Measurements from ENCODE around the gene MBD3.
A peak's percentile ranks its signal among the peaks of the same experiment; 100 is the strongest.

MBD3 gene

GRCh38 chr19:1567848-1568227 lies 24.8 kb downstream of the MBD3 start:
- Histone ChIP-seq H3K36me3 (replicated peaks; ENCODE audit: insufficient read depth, low read length) (no peaks in the 10 kb centered on the region), H3F3A (ENCODE audit: insufficient read depth, low read length) (0 out of 2 replicates have a peak, but pooled peaks cover 2% of the 10 kb centered on the region), H3K4me3 (ENCODE audit: low read length) (no peak overlapping the region), H3K9me3 (replicated peaks; ENCODE audit: insufficient read depth, low read length) (no peaks in the 10 kb centered on the region), H2AFZ (ENCODE audit: low read length) (no peak overlapping the region), H3K27me3 (replicated peaks; ENCODE audit: insufficient read depth, low read length) (peaks cover 43% of the 10 kb centered on the region), H3K9me2 (replicated peaks; ENCODE audit: insufficient read depth, low read length) (no peaks in the 10 kb centered on the region), H4K20me1 (ENCODE audit: insufficient read depth, low read length) (peaks cover 4% of the 10 kb centered on the region; the same call in 1 of the 2 replicates), H3K9ac (ENCODE audit: low read length) (no peak overlapping the region), H3K4me2 (ENCODE audit: low read depth, low read length) (no peak overlapping the region), H3K4me1 (ENCODE audit: low read length) (peaks cover 5% of the 10 kb centered on the region), H3K27ac (ENCODE audit: low read length) (no peak overlapping the region), H3K79me2 (ENCODE audit: low read length) (peaks cover 19% of the 10 kb centered on the region)
- DNase-seq = no peak
- TF ChIP-seq EZH2 (optimal IDR thresholded peaks at IDR 0.05; ENCODE audit: low read depth, low read length) = no peak
- no peak for TF ChIP-seq CTCF (IDR thresholded peaks at IDR 0.05; ENCODE audit: low read length)
- TF ChIP-seq EZH2phosphoT487 (IDR thresholded peaks at IDR 0.05; ENCODE audit: low read length) = no peak

GRCh38 chr19:1567116-1567847 lies 25.4 kb downstream of the MBD3 start:
- H3K4me2 ChIP-seq (ENCODE audit: low read depth, low read length) = peak overlapping the region; percentile 54; the same call in 1 of the 2 replicates
- H3K9me3 ChIP-seq (replicated peaks; ENCODE audit: insufficient read depth, low read length) = no peaks in the 10 kb centered on the region
- peaks cover 5% of the 10 kb centered on the region for H3K4me1 ChIP-seq (ENCODE audit: low read length)
- H3K27ac ChIP-seq (ENCODE audit: low read length) = no peak overlapping the region
- 0 out of 2 replicates have a peak, but pooled peaks cover 2% of the 10 kb centered on the region for H3F3A ChIP-seq (ENCODE audit: insufficient read depth, low read length)
- no peaks in the 10 kb centered on the region for H3K9me2 ChIP-seq (replicated peaks; ENCODE audit: insufficient read depth, low read length)
- H3K36me3 ChIP-seq (replicated peaks; ENCODE audit: insufficient read depth, low read length) = no peaks in the 10 kb centered on the region
- peaks cover 38% of the 10 kb centered on the region for H3K27me3 ChIP-seq (replicated peaks; ENCODE audit: insufficient read depth, low read length)
- H3K4me3 ChIP-seq (ENCODE audit: low read length) = peak overlapping the region; percentile 45; the same call in 1 of the 2 replicates
- peaks cover 19% of the 10 kb centered on the region for H3K79me2 ChIP-seq (ENCODE audit: low read length)
- TF ChIP-seq EZH2phosphoT487 (IDR thresholded peaks at IDR 0.05; ENCODE audit: low read length) = no peak
- TF ChIP-seq CTCF (IDR thresholded peaks at IDR 0.05; ENCODE audit: low read length) = no peak
- TF ChIP-seq EZH2 (optimal IDR thresholded peaks at IDR 0.05; ENCODE audit: low read depth, low read length) = no peak
- peaks cover 4% of the 10 kb centered on the region; the same call in 1 of the 2 replicates for H4K20me1 ChIP-seq (ENCODE audit: insufficient read depth, low read length)
- H3K9ac ChIP-seq (ENCODE audit: low read length) = no peak overlapping the region
- no peak for DNase-seq
- H2AFZ ChIP-seq (ENCODE audit: low read length) = no peak overlapping the region

GRCh38 chr19:1566392-1567115 lies 26.1 kb downstream of the MBD3 start:
- H3K9me3 ChIP-seq (replicated peaks; ENCODE audit: insufficient read depth, low read length) = no peaks in the 10 kb centered on the region
- H4K20me1 ChIP-seq (ENCODE audit: insufficient read depth, low read length) = peaks cover 4% of the 10 kb centered on the region; the same call in 1 of the 2 replicates

More at GRCh38 chr19:1566392-1567115, 26.1 kb downstream of the MBD3 start:
- H3K9me2 ChIP-seq (replicated peaks; ENCODE audit: insufficient read depth, low read length) = no peaks in the 10 kb centered on the region
- TF ChIP-seq CTCF (IDR thresholded peaks at IDR 0.05; ENCODE audit: low read length) = no peak
- TF ChIP-seq EZH2phosphoT487 (IDR thresholded peaks at IDR 0.05; ENCODE audit: low read length) = no peak
- no peak for TF ChIP-seq EZH2 (optimal IDR thresholded peaks at IDR 0.05; ENCODE audit: low read depth, low read length)
- H3K79me2 ChIP-seq (ENCODE audit: low read length) = peaks cover 19% of the 10 kb centered on the region
- no peak overlapping the region for H3K27ac ChIP-seq (ENCODE audit: low read length)
- 0 out of 2 replicates have a peak, but pooled peaks cover 2% of the 10 kb centered on the region for H3F3A ChIP-seq (ENCODE audit: insufficient read depth, low read length)
- 0 out of 2 replicates have a peak overlapping the region, but pooled peaks have one; percentile 29 for H3K4me2 ChIP-seq (ENCODE audit: low read depth, low read length)
- H3K4me3 ChIP-seq (ENCODE audit: low read length) = no peak overlapping the region
- no peak overlapping the region for H2AFZ ChIP-seq (ENCODE audit: low read length)
- H3K9ac ChIP-seq (ENCODE audit: low read length) = no peak overlapping the region
- H3K27me3 ChIP-seq (replicated peaks; ENCODE audit: insufficient read depth, low read length) = peaks cover 31% of the 10 kb centered on the region
- DNase-seq = no peak
- peaks cover 5% of the 10 kb centered on the region for H3K4me1 ChIP-seq (ENCODE audit: low read length)
- H3K36me3 ChIP-seq (replicated peaks; ENCODE audit: insufficient read depth, low read length) = no peaks in the 10 kb centered on the region
